ENCODE results near the gene TCF7L2.

The TCF7L2 gene

GRCh38 chr10:113066561-113067312 is 116.7 kb downstream of the TCF7L2 start:
- no peak for DNase-seq (ENCODE audit: low read depth)
- H3K4me3 ChIP-seq (ENCODE audit: low read depth, low read length) = no peak overlapping the region
- no peak for TF ChIP-seq CTCF (IDR thresholded peaks at IDR 0.05; ENCODE audit: control insufficient read depth, extremely low read depth, insufficient read depth)

- TF ChIP-seq CTCF (IDR thresholded peaks at IDR 0.05; ENCODE audit: control insufficient read depth, extremely low read depth, insufficient read depth) = no peak
- DNase-seq (ENCODE audit: low read depth) = no peak
- no peak overlapping the region for H3K4me3 ChIP-seq (ENCODE audit: low read depth, low read length)
Measured at GRCh38 chr10:113067501-113067900, 117.5 kb downstream of the TCF7L2 start.

- no peak for TF ChIP-seq CTCF (IDR thresholded peaks at IDR 0.05; ENCODE audit: control insufficient read depth, extremely low read depth, insufficient read depth)
- DNase-seq (ENCODE audit: low read depth) = no peak
- H3K4me3 ChIP-seq (ENCODE audit: low read depth, low read length) = no peak overlapping the region
Measured at GRCh38 chr10:113068178-113068890, 118.3 kb downstream of the TCF7L2 start.

GRCh38 chr10:113069595-113069994 is 119.5 kb downstream of the TCF7L2 start:
- no peak for DNase-seq (ENCODE audit: low read depth)
- no peak for TF ChIP-seq CTCF (IDR thresholded peaks at IDR 0.05; ENCODE audit: control insufficient read depth, extremely low read depth, insufficient read depth)
- no peak overlapping the region for H3K4me3 ChIP-seq (ENCODE audit: low read depth, low read length)

GRCh38 chr10:113071446-113071845 is 121.4 kb downstream of the TCF7L2 start:
- DNase-seq (ENCODE audit: low read depth) = peak; percentile 52
- H3K4me3 ChIP-seq (ENCODE audit: low read depth, low read length) = no peak overlapping the region
- no peak for TF ChIP-seq CTCF (IDR thresholded peaks at IDR 0.05; ENCODE audit: control insufficient read depth, extremely low read depth, insufficient read depth)

- no peak overlapping the region for H3K4me3 ChIP-seq (ENCODE audit: low read depth, low read length)
- no peak for TF ChIP-seq CTCF (IDR thresholded peaks at IDR 0.05; ENCODE audit: control insufficient read depth, extremely low read depth, insufficient read depth)
- no peak for DNase-seq (ENCODE audit: low read depth)
Measured at GRCh38 chr10:113073549-113074189, 123.6 kb downstream of the TCF7L2 start.

Measured in LNCaP clone FGC (cell line).